HepG2 (cell line): ENCODE results near the gene CCR8. TPM values are rescaled to one million over a fixed set of nuclear protein-coding genes. Genes with fewer than 3 reads are reported as not detected.

ENCODE experiments used
- ATAC-seq: fragments of 200-7000 bp; cut with Tn5 transposase; 3 replicates; pipeline ENCODE4 v1.9.1; 2020; ENCODE audit warnings: mild to moderate bottlenecking, moderate library complexity
- BruUV-seq: library from RNA; stranded (reverse); fragments of 400-500 nt; replicated peaks from 2 replicates; lab custom pipeline; 2021; lab: Mats Ljungman, UMichigan
- CTCF ChIA-PET: fragments of 300-600 bp; formaldehyde crosslinking; extraction: SDS; loops from one replicate; lab custom pipeline; 2021; ENCODE audit warnings: low total read pairs, inconsistent platforms, low intra/inter-chr PET ratio; lab: Yijun Ruan, JAX
- POLR2A ChIA-PET: fragments of 350-600 bp; sonication (Branson Sonifier 250); formaldehyde crosslinking; loops from one replicate; lab custom pipeline; 2020; ENCODE audit warnings: antibody characterized with exemption, inconsistent platforms; lab: Yijun Ruan, JAX
- DNase-seq: peaks from one replicate; pipeline ENCODE4 v3.0.0-alpha.2; 2015; ENCODE audit warnings: low spot score
- FAIRE-seq: peaks from 3 replicates; lab custom pipeline; 2011; peaks lifted over from hg19 to GRCh38; lab: Jason Lieb, UNC
- H2AFZ ChIP-seq: one replicate; pipeline ENCODE4 v1.6.1; 2011; ENCODE audit warnings: low read length, inconsistent platforms
- H3K27ac ChIP-seq: fragments of 300-600 bp; 3 replicates; pipeline ENCODE4 v1.8.0; 2011; ENCODE audit warnings: mixed run types, mild to moderate bottlenecking, mixed read lengths, low read length, inconsistent platforms; ENCODE audit not compliant: insufficient read depth; ENCODE audit errors: extremely low read length
- H3K27me3 ChIP-seq, 2 experiments: fragments of 200-600 bp in 1 of 2; 2 replicates in 1 of 2; 3 replicates in 1 of 2; pipeline versions ENCODE4 v1.6.0 to v1.8.0; 2011; ENCODE audit warnings: low read length in 2 of 2, mild to moderate bottlenecking in 2 of 2, moderate library complexity in 2 of 2, inconsistent platforms in 1 of 2; ENCODE audit not compliant: insufficient read depth in 2 of 2, control insufficient read depth in 1 of 2
- H3K36me3 ChIP-seq, 2 experiments: fragments of 200-600 bp in 1 of 2; replicated peaks in 1 of 2; 2 replicates in 1 of 2; 3 replicates in 1 of 2; pipeline versions ENCODE4 v1.5.1 to v1.8.0; 2011; ENCODE audit warnings: low read length in 2 of 2, inconsistent platforms in 1 of 2; ENCODE audit not compliant: insufficient read depth in 2 of 2, control insufficient read depth in 1 of 2
- H3K4me1 ChIP-seq: 2 replicates; pipeline ENCODE4 v1.5.1; 2012; ENCODE audit warnings: low read length, inconsistent platforms; ENCODE audit not compliant: insufficient read depth
- H3K4me2 ChIP-seq: 2 replicates; pipeline ENCODE4 v1.6.0; 2011; ENCODE audit warnings: low read depth, low read length, inconsistent platforms
- H3K4me3 ChIP-seq, 3 experiments: fragments of 200-600 bp in 1 of 3; sonication (generic), shearing (Covaris generic) in 1 of 3; replicated peaks in 1 of 3; 2 replicates each; pipeline ENCODE4 v1.5.1; 2011 to 2016; ENCODE audit warnings: low read length in 3 of 3, inconsistent platforms in 2 of 3, low read depth in 2 of 3, mild to moderate bottlenecking in 2 of 3, control low read depth in 1 of 3, mixed read lengths in 1 of 3; ENCODE audit not compliant: insufficient read depth in 1 of 3
- H3K79me2 ChIP-seq: one replicate; pipeline ENCODE4 v1.6.1; 2011; ENCODE audit warnings: low read length, inconsistent platforms; ENCODE audit not compliant: insufficient read depth
- H3K9ac ChIP-seq: 2 replicates; pipeline ENCODE4 v1.6.0; 2011; ENCODE audit warnings: mild to moderate bottlenecking, low read depth, low read length, inconsistent platforms; ENCODE audit not compliant: insufficient read depth
- H3K9me3 ChIP-seq: 2 replicates; pipeline ENCODE4 v1.5.1; 2012; ENCODE audit warnings: mild to moderate bottlenecking, low read length
- H4K20me1 ChIP-seq: 2 replicates; pipeline ENCODE4 v1.6.0; 2011; ENCODE audit warnings: inconsistent platforms, mild to moderate bottlenecking, low read length, moderate library complexity; ENCODE audit not compliant: insufficient read depth
- CENPT ChIP-seq: sonication (generic); formaldehyde crosslinking; IDR thresholded peaks from 2 replicates; pipeline ENCODE4 v1.8.0; 2022; ENCODE audit warnings: low read depth, mild to moderate bottlenecking, moderate library complexity, missing genetic modification reagents
- ELF3 ChIP-seq: IDR thresholded peaks from 2 replicates; pipeline ENCODE4 v1.6.1; 2016; ENCODE audit warnings: missing genetic modification reagents, missing compliant biosample characterization
- GATAD1 ChIP-seq: IDR thresholded peaks from 2 replicates; pipeline ENCODE4 v1.6.1; 2016; ENCODE audit warnings: missing genetic modification reagents, missing compliant biosample characterization
- HMG20A ChIP-seq: IDR thresholded peaks from 2 replicates; pipeline ENCODE4 v1.6.1; 2016; ENCODE audit warnings: borderline replicate concordance
- HOXA7 ChIP-seq: sonication (generic); formaldehyde crosslinking; IDR thresholded peaks from 2 replicates; pipeline ENCODE4 v1.8.1; 2022; ENCODE audit warnings: mild to moderate bottlenecking, missing genetic modification reagents, moderate library complexity
- MXI1 ChIP-seq: IDR thresholded peaks from 3 replicates; pipeline ENCODE4 v1.6.1; 2012; ENCODE audit warnings: low read depth, low read length, inconsistent platforms, borderline replicate concordance
- NFATC3 ChIP-seq: sonication (generic); formaldehyde crosslinking; IDR thresholded peaks from 2 replicates; pipeline ENCODE4 v1.5.1; 2020; ENCODE audit warnings: mild to moderate bottlenecking, missing genetic modification reagents
- RNF2 ChIP-seq: fragments of 450-650 bp; conservative IDR thresholded peaks from 2 replicates; pipeline ENCODE4 v1.6.1; 2016; ENCODE audit warnings: low read depth
- SKI ChIP-seq: fragments of 450-650 bp; IDR thresholded peaks from one replicate; pipeline ENCODE4 v1.6.1; 2018; ENCODE audit warnings: mild to moderate bottlenecking; ENCODE audit not compliant: partially characterized antibody
- ZNF12 ChIP-seq: sonication (generic); formaldehyde crosslinking; IDR thresholded peaks from 2 replicates; pipeline ENCODE4 v1.5.0; 2020; ENCODE audit warnings: missing genetic modification reagents
- ZNF414 ChIP-seq: sonication (generic); formaldehyde crosslinking; IDR thresholded peaks from 2 replicates; pipeline ENCODE4 v1.5.0; 2020; ENCODE audit warnings: missing genetic modification reagents
- ZNF431 ChIP-seq: sonication (generic); formaldehyde crosslinking; IDR thresholded peaks from 2 replicates; pipeline ENCODE4 v1.9.0; 2022; ENCODE audit warnings: missing genetic modification reagents, low read depth, mild to moderate bottlenecking, borderline replicate concordance
- ZNF556 ChIP-seq: sonication (generic); formaldehyde crosslinking; IDR thresholded peaks from 2 replicates; pipeline ENCODE4 v1.4.0; 2020; ENCODE audit warnings: mild to moderate bottlenecking, missing genetic modification reagents, borderline replicate concordance
- ZNF616 ChIP-seq: sonication (generic); formaldehyde crosslinking; IDR thresholded peaks from 2 replicates; pipeline ENCODE4 v1.5.0; 2020; ENCODE audit warnings: low read depth, mild to moderate bottlenecking, missing genetic modification reagents
- ZNF850 ChIP-seq: sonication (generic); formaldehyde crosslinking; conservative IDR thresholded peaks from 2 replicates; pipeline ENCODE4 v1.9.0; 2021; ENCODE audit warnings: mild to moderate bottlenecking, missing genetic modification reagents
- WGBS: methylation state at CpG from one replicate; pipeline ENCODE4 v1.1.6; 2017; ENCODE audit warnings: low lambda C conversion rate; 5-methylcytosine and 5-hydroxymethylcytosine counted together
- in situ Hi-C: cut with HindIII; loops from 2 replicates; pipeline ENCODE4 v1.10.0; 2017; ENCODE audit warnings: low pct_unique_long_range_greater_than_20kb; ENCODE audit not compliant: extremely low pct_ligation_motif_present
- intact Hi-C: fragments of 100-400 bp; cut with micrococcal nuclease; formaldehyde crosslinking; loops from one replicate; pipeline ENCODE4 v1.10.0; 2022; ENCODE audit not compliant: unreplicated experiment
- polyA plus RNA-seq, 8 experiments: library from polyadenylated mRNA; depleted of rRNA in 3 of 8; stranded (reverse) in 7 of 8; unstranded in 1 of 8; fragments of >200 nt; fragmentation: Illumina TruSeq in 4 of 8; extraction: Trizol in 4 of 8; gene quantifications; 2 replicates each; pipeline versions ENCODE4 v1.2.1 to v1.2.3, GENCODE V29; 2011 to 2016; ENCODE audit warnings: low read depth in 4 of 8, missing spikeins in 1 of 8, mixed read lengths in 1 of 8; ENCODE audit not compliant: insufficient read depth in 1 of 8
- total RNA-seq, 5 experiments: library from RNA; depleted of rRNA; stranded (reverse); fragments of >200 nt; fragmentation: Illumina TruSeq; extraction: Trizol; gene quantifications; 2 replicates each; pipeline ENCODE4 v1.2.3, GENCODE V29; 2016; ENCODE audit warnings: low read depth in 1 of 5
- TF ChIP-seq, protein P1 (sequence below): sonication (generic); formaldehyde crosslinking; IDR thresholded peaks from 2 replicates; pipeline ENCODE4 v1.4.0; 2020; ENCODE audit warnings: missing genetic modification reagents

The CCR8 gene
- total and polyA plus RNA-seq, 2 of the 13 experiments (the other 11 are each of a cell fraction or from before 2014, with no cell fraction given), result not detected

- intact Hi-C loops (no loop called here), in situ Hi-C loops (no loop called here)
- no peak for DNase-seq
- Histone ChIP-seq H4K20me1 (no peaks in the 10 kb centered on the region), H3K9ac (no peak overlapping the region), H3K27me3 (no peaks in the 10 kb centered on the region), H3K36me3 (no peaks in the 10 kb centered on the region), H3K4me2 (no peak overlapping the region), H2AFZ (no peak overlapping the region), H3K4me1 (peaks cover 27% of the 10 kb centered on the region), H3K27ac (no peak overlapping the region), H3K4me3 (no peak overlapping the region)
- no peak for TF ChIP-seq ZNF12
- TF ChIP-seq HOXA7 (CRISPR knock-in tag), result no peak
- TF ChIP-seq HMG20A (CRISPR knock-in tag), result no peak
- no peak for TF ChIP-seq RNF2
- TF ChIP-seq, all 625 proteins: peak for 0
- no TSS peak for BruUV-seq
- no peaks in the 10 kb centered on the region for H3K79me2 ChIP-seq
- 76% methylated on average over 1 of the region's 1 CpG for WGBS
- ChIA-PET CTCF (no interaction called here), POLR2A (no interaction called here)
- ATAC-seq, result no peak
- FAIRE-seq, result no peak
- H3K9me3 ChIP-seq, result peaks cover 28% of the 10 kb centered on the region
These were observed 14.1 kb upstream of the CCR8 start for GRCh38 chr3:39315420-39315819.

DNA sequence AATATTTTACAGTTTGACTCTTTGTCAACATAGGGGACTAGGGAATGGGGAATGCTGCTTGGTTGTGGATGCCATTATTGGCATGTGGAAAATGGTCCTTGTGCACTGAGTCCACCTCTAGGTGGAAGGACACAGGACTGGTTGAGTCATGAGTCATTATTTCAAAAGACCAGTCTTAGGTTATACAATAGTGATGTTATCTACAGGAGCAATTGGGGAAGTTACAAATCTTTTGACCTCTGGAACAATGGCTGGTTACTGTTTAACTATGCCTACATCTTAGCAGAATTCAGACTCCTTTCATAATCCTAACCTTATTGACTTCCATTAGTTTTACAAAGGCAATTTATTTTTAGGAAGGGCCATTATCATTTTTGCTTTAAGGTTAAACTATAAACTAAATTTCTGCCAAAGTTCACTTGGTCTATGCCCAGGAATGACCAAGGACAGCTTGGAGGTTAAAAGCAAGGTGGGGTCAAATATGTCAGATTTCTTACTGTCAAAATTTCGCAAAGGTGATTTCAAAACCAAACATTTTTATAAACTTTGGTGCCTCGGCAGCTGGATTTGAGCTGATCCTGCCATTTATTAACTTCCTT is 11.8 kb upstream of the CCR8 start:
- in situ Hi-C loops (no loop called here), intact Hi-C loops (loop anchor here (2.0 kb wide), 1 partner anchor 61 kb away; no protein-coding TSS in a partner anchor)
- Histone ChIP-seq H3K4me1 (peaks cover 27% of the 10 kb centered on the region), H3K4me2 (peak overlapping the region; percentile 50), H2AFZ (no peak overlapping the region), H3K79me2 (no peaks in the 10 kb centered on the region), H3K4me3 (no peak overlapping the region; a peak in 1 of 6 replicates), H3K9me3 (peaks cover 28% of the 10 kb centered on the region), H4K20me1 (no peaks in the 10 kb centered on the region), H3K27me3 (no peaks in the 10 kb centered on the region), H3K9ac (no peak overlapping the region), H3K36me3 (no peaks in the 10 kb centered on the region), H3K27ac (peak overlapping the region; percentile 59)
- ChIA-PET CTCF (interaction anchor here (0.7 kb wide), 1 partner anchor 25 kb away, joined by 3 read pairs; no protein-coding TSS in a partner anchor), POLR2A (interaction anchor here (1.9 kb wide), 1 partner anchor 66 kb away, joined by 4 read pairs; no protein-coding TSS in a partner anchor)
- DNase-seq, result peak; percentile 95
- FAIRE-seq, result peak; percentile 92
- BruUV-seq, result no TSS peak
- ATAC-seq, result peak; percentile 99
- 0% methylated on average over 2 of the region's 2 CpGs for WGBS
- TF ChIP-seq ELF3, result peak; percentile 89
- peak; percentile 78 for TF ChIP-seq SKI
- TF ChIP-seq ZNF850 (CRISPR knock-in tag), result no peak
- TF ChIP-seq GATAD1 (CRISPR knock-in tag), result peak; percentile 38; the same call in 1 of the 2 replicates
- peak; percentile 81; the same call in 1 of the 2 replicates for TF ChIP-seq ZNF556 (CRISPR knock-in tag)
- peak; percentile 80 for TF ChIP-seq ZNF12
- no peak for TF ChIP-seq NFATC3 (CRISPR knock-in tag)
- no peak for TF ChIP-seq ZNF616 (CRISPR knock-in tag)
- TF ChIP-seq, protein P1, sequence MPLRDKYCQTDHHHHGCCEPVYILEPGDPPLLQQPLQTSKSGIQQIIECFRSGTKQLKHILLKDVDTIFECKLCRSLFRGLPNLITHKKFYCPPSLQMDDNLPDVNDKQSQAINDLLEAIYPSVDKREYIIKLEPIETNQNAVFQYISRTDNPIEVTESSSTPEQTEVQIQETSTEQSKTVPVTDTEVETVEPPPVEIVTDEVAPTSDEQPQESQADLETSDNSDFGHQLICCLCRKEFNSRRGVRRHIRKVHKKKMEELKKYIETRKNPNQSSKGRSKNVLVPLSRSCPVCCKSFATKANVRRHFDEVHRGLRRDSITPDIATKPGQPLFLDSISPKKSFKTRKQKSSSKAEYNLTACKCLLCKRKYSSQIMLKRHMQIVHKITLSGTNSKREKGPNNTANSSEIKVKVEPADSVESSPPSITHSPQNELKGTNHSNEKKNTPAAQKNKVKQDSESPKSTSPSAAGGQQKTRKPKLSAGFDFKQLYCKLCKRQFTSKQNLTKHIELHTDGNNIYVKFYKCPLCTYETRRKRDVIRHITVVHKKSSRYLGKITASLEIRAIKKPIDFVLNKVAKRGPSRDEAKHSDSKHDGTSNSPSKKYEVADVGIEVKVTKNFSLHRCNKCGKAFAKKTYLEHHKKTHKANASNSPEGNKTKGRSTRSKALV (CRISPR knock-in tag), result peak; percentile 45; the same call in 1 of the 2 replicates
- TF ChIP-seq MXI1, result peak; percentile 45; the same call in 1 of the 3 replicates
- TF ChIP-seq CENPT (CRISPR knock-in tag), result no peak
- TF ChIP-seq ZNF414 (CRISPR knock-in tag), result peak; percentile 75; the same call in 1 of the 2 replicates
- TF ChIP-seq ZNF431 (CRISPR knock-in tag), result peak; percentile 37; the same call in 1 of the 2 replicates
